ENCODE results near the gene SH2D2A.

GRCh38 chr1:156822680-156823079 lies 6.0 kb upstream of the SH2D2A start:
- TF ChIP-seq CTCF (IDR thresholded peaks at IDR 0.05) = no peak
- TF ChIP-seq POLR2A (IDR thresholded peaks at IDR 0.05) = no peak
- no peak for TF ChIP-seq EP300 (IDR thresholded peaks at IDR 0.05)
